CD4-positive, alpha-beta T cell treated with Interferon alpha-2 for 1 hour (primary cell): Measurements from ENCODE around the gene TTC4.

ENCODE experiments used
- DNase-seq, 2 donors: peaks; one replicate each; pipeline ENCODE4 v3.0.0-alpha.2; 2020 to 2022

The TTC4 gene

DNA sequence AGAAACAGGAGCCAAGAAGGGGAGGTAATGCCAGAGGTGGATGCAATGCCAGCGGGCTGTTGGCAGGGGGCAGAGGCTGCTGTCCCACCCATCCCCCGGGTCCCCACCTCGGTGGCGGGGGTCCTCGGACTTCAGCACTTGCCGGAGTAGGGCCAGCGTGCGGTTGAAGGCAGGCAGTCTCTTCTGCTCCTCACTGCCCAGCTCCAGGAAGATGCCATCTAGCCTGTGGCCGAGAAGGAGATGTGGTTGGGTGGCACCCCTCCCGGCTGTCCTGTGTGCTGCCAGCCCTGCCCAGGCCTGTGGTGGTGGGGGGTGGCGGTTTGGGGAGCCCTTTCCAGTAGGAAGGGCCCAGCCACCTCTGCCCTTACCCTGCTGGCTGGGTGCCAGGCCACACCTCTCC lies 71.9 kb downstream of the TTC4 start:
- DNase-seq, result no peak

DNA sequence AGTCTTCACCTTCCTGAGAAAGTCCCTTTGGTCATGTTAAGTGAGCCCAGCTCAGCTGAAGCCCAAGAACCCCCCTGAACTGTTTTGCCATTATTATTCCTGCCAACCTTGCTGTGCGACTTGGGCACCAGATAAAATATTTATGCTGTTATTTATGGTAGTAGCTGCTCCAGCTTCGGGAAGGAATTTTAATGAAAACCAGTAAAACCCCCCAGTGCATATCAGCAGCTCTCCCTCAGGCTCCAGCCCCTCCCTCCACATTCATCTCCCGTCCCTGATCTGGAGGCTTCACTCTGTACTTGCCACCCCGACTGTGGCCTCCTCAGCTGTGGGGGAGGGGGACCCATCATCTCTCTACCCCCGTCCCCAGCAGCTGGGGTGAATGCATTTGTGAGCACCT lies 72.8 kb downstream of the TTC4 start:
- DNase-seq, result no peak

DNA sequence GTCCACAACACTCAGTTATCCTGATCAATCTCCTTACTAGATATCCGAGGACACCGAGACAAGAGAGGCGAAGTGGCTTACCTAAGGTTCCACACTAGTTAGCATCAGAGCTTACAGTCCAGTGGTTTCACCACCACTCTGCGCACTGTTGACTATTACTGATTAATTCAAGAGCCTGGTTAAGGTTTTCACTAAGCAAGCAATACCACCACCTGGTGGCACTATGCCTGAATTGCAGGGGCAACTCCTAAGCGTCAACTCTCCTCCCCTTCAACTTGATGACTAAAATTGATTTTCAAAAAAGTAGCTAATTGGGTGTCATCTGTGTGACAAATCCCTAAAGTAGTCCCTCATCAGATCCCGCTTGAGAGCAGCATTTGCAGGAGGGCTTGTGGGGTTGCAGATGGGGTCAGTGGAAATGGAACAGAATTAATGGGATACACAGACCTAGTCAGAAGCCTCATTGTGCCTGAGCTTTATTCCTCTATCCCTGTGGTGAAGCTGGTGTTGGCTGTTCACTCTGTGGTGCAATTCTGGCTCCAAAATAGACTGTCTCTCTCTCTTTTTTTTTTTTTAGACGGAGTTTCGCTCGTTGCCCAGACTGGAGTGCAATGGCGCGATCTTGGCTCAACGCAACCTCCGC lies 76.3 kb downstream of the TTC4 start:
- peak; percentile 22 to 48 for DNase-seq
